Stimulated activated CD8-positive, alpha-beta memory T cell treated with anti-CD3 and anti-CD28 coated beads, Interleukin-4, amount 100 ng/mL, for 48 hours (primary cell): ENCODE results near the gene UNC5A.

ENCODE experiments used
- DNase-seq: peaks from one replicate; pipeline ENCODE4 v3.0.0-alpha.2; 2020

UNC5A gene

DNA sequence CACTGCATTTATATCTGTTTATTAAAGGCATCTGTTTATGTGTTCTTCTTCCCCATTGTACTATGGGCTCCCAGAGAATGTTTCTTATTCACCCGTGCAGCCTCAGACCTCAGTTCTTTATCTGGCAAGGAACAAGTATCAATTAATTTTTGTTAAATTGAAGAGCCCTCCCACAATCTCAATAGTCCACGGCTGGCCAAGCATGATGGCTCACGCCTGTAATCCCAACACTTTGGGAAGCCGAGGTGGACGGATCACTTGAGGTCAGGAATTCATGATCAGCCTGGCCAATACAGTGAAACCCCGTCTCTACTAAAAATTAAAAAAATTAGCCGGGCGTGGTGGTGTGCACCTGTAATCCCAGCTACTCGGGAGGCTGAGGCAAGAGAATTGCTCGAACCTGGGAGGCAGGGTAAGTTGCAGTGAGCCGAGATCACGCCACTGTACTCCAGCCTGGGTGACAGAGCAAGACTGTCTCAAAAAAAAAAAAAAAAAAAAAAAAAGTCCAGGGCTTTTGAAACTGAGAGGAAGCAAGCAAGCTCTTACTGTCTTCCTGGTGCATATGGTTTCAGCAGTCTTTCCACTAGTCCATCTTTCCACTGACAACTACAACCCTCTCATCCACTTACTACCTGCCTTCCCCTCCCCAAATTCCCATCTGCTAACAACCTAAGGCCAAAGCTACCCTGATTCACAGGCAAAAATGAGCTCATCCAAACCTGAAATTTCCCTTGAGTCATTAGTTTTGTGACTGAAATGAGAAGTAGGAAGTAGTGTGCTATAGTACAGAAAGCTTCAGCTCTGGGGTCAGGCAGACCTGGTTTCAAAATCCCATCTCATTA is 91.1 kb downstream of the UNC5A start:
- DNase-seq, result peak; percentile 29

DNA sequence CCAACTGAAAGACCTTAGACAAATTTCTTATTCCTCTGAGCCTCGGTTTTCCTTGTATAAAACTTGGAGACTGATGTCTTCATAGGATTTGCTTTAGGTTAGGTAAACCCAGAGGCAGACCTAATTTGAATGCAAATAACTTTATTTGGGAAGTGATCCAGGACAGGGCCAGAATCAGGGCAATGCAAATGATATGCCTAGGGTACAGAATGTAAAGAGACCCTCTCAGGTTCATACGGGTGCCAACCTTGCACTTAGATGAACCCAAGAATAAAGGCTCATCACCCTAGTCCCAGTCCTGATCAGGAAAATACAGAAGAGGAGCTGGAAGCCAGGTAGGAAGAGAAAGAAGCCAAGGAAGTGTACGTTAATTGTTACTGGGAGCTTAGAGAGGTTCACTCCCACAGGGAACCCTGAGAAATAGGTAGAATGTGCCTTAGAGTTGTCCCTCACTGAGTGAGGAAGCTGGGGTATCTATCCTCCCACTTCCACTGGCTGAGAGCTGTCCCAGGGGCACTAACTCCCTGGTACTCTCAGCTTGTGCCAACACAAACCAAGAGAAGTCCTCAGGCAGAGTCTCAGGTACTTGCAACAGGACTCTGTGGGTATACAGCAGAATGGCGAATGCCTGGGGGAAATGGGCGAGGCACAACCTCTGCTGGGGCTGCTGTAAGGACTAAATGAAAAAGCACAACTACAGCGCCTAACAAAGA is 91.9 kb downstream of the UNC5A start:
- DNase-seq, result peak; percentile 25

DNA sequence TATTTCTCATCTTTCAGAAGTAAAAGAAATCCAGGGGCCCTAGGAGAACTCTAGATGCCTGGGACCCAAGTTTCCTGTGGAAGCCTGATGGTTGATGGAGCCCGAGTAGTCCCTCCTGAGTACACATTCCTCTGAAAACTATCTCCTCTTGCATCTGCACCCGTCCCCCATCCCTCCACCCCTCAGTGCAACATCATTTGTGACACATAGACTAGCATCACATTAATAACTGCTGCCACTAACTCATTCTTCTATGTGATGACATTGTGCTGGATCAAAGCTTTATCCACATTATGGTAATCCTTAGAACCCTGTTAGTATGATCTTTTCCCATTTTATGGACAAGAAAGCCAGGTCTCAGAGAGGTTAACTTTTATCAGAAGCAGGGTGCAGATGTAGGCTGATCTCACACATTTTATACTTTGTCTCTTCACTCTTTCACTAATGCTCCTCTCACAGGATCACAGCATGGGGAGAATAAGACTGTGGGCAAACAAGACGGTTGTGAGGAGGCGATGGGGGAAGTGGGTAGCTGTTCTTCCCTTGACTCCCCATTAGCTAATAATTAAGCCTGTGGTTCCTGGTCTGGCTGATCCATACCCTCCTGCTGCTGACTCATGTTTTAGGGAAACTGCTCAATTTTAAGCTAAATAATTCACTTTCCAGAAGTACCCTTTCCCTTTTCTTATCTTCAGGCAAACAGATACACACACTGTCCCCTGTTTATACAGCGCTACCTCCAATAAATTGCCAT is 92.7 kb downstream of the UNC5A start:
- DNase-seq, result no peak

DNA sequence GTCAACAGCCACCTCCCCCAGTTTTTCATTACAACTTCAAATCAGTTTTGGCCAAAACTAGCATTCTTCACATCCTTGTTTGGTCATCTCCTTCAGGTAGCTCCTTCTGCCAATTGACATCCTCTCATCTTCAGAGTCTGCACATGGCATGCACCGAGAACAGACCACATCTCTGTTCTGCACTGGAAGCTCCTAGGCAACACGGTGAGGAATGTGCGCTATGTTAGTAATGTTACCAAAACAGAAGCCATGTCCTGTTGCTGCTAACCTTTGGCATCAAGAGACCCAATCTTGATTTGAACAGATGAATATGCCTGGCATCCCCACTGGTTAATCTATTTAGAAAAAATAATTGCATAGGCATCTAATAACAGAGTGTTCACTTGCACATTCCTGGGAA is 93.9 kb downstream of the UNC5A start:
- DNase-seq, result no peak

DNA sequence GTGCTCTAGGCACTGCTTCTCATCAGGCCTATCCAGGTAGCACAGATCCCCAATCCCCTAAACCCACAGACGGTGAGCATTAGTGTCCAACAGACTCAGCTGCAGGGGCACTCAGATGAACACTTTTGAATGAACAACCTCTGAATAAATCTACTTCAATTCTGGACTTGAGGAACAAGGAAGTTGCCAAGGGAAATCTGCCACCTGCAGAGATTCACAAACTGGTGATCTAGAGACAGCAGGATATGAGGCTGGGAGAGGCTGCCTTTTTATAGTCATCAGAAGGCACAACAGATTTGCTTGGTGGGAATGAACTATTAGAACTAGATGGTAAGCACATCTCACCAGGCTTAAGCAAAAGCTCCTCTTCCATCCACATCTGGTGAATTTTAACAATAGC is 95.8 kb downstream of the UNC5A start:
- no peak for DNase-seq

DNA sequence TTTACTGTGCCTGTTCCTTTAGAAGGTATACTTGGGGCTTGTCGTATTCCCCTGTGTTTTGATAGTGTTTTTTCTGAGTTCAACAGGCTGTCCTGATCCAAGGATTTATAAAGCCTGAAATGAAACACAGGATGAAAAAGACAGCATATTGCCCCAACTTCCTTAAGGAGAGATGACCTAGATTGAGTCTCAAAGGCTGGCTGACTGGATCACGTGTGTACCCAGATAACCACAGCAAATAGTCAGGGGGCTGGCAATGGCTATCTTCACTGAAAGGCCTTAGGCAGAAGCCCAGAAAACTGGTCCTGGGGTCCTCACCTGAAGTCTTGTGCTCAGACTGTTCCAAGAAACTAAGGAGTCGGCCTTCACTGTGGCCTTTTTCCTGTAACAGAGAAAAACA is 96.4 kb downstream of the UNC5A start:
- no peak for DNase-seq

DNA sequence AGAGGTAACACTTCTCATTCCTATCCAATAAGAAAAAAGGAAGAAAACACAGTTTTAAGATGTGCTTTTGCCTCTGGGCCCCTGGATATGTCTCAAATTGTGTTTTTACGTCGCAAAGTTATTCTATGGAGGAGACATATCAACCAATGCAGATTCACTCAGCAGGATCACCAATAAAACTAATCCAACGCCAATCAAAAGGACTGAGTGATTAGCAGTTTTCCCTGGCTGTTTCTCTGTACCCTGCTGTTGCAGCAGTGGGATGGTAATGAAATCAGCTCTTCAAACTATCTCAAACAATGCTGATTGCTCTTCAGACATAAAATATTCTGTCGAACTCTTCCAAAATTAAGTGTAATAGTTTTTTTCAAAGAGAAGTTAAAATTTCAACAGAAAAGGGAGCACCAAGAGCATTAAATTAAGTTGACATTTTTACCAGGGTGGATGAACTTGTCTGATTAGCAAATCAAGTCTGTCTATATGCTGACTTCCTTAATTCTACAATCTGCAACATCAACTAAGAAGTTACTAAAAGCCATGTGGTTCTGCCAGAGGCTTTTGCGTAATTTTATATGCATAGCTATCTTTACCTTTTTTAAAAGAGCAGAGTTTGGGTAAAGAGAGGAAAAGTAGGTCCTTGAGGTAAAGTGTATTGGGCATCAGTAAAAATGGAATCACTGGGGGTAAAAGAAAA is 98.5 kb downstream of the UNC5A start:
- DNase-seq, result no peak

DNA sequence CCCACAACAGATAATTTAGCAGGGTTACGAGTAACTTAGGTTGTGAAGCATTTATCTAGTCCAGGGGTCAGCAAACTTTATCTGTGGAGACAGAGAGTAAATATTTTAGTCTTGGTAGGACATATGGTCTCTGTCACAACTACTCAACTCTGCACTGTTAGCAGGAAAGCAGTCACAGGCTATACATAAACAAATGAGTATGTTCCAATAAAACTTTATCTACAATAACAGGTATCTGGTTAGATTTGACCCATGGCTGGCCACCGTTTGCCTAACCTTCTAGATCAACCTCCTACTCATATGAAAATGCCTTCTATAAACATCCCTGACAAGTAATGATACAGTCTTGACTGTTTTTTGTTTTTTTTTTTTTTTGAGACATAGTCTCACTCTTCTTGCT is 101.8 kb downstream of the UNC5A start:
- DNase-seq, result no peak

DNA sequence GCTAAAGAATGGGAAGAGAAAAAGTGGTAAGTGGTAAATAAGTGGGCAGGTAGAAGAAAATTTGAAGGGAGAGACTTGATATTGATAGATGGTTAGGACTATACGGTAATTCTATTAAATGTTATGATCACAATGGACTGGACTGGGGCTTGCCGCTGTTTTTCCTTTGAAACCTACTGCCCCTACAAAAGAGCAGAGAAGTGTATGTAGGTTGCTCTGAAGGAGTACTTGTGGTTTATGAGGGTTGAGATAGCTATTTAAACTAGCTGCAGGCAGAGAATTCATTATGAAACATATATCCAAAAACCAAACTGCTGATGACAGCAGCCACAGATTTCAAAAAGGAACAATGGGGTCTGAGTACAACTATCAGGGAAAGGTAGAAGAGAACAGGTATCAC is 105.5 kb downstream of the UNC5A start:
- no peak for DNase-seq

DNA sequence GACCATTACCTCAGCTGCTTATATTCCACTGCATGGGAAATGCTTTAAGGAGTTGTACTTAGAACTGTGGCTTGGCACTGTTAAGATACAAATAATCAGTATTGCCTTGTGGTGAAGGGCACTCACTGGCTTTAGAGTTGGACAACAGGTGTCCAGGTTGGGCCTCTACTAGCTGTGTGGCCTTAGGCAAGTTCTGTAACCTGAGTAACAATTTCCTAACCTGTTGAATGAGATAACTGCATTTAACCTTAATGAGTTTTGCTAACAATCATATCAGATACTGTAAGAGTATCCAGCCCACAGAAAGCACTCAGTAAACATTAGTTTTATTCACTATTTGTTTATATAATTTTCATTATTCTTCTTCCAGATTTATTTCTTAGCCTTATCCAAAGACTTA is 106.0 kb downstream of the UNC5A start:
- no peak for DNase-seq

DNA sequence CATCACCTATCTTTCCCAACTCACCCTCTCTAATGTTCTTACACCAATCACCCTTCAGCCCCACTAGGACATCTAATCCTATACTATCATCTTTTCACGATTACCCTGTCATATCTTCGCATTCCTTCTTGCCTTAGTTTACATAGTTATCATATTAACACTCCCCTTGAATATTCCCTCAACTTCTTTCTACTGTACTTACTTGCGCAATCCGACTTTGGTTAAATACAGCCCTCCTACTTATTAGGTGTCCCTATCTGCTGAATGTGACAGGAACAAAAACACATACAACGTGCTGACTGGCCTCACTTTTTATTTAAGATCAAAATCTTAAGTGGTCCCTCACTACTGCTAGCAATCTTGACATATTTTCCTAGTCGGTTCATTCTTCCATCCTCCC is 108.3 kb downstream of the UNC5A start:
- DNase-seq, result no peak

DNA sequence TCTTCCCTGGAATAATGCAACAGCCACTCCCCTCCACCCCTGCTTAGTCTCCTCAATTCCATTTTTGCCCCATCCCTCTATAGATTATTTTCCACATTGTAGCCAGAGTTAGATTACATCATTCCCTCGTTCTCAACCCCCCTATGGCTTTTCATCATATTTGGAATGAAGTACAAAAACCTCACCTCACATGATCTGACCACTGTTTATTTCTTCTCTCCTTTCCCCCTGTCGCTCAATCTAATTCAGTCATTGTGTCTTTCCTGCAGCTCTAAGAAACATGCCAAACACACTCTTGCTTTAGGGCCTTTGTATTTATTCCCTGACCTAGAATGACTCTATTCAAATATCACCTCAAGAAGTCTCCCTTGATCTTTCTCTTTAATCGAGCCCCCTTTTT is 111.4 kb downstream of the UNC5A start:
- DNase-seq, result no peak

DNA sequence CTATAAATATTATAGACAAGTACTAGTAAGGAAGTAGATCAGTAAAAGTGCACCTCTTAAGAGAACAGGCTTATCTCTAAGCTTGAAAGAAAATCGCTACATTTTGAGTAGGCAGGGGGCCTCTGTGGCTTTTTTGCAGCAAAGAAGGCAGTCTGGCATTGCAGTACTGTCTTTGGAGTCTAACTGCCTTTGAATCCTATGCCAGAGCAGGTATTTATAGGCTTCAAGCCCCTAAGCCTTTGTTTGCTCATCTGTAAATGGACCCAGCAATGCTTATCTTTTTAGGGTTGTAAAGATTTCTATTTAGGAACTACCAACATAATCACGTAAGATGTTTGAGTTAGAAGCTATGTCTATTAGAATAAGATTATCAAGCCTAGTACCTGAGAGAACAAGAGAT is 112.5 kb downstream of the UNC5A start:
- no peak for DNase-seq

DNA sequence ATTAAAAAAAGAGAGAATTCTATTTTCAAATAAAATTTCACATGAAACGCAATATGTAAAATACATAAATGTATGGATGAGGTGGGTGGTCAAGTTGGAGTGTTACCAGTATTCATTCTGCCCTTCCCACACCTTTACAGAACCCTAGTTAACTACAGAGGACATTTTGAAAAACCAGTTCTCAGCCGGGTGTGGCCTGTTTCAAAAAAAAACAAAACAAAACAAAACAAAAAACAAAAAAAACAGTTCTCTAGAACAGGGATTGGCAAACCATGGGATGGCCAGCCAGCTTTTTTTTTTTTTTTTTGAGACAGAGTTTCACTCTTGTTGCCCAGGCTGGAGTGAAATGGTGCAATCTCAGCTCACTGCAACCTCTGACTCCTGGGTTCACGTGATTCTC is 117.2 kb downstream of the UNC5A start:
- DNase-seq, result no peak

DNA sequence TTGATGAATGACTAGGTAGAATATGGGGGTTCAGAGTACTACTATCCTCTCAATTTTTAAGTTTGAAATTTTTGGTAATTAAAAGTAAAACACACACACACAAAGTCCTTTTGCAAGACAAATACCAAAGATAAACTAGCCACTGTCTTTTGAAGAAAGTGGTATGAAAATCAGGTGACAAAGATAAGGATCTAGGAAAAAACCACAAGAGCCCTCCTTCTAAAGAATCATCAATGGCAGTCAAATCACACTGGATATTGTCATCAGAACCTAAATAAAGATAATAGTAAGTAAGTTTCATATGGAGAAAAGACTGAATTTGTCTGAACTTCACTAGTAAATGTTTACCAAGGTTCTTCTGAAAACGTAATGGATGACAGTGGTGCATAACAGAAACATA is 119.3 kb downstream of the UNC5A start:
- no peak for DNase-seq
